Hematopoietic multipotent progenitor cell treated with erythropoietin and hydrocortisone succinate and interleukin-3 and kit ligand, for 4 days (in vitro differentiated cells): ENCODE measurements around the gene RDH16.
"Not testable (repeated sequence)": the region's sequence is repeated elsewhere in the genome, so short reads cannot be mapped to it uniquely, and the experiment has no call there.

Experiments used
- DNase-seq: peaks from one replicate; pipeline ENCODE4 v3.0.0-alpha.2; 2015

The RDH16 gene

GRCh38 chr12:56953314-56953713 lies 4.1 kb downstream of the RDH16 start:
- no peak for DNase-seq

GRCh38 chr12:56951582-56952339 lies 5.6 kb downstream of the RDH16 start:
- DNase-seq = no peak

GRCh38 chr12:56948881-56949280 lies 8.5 kb downstream of the RDH16 start:
- no peak for DNase-seq

- DNase-seq = no peak
Measured at GRCh38 chr12:56948457-56948777, 9.0 kb downstream of the RDH16 start.

GRCh38 chr12:56947633-56948456 lies 9.6 kb downstream of the RDH16 start:
- DNase-seq = peak; percentile 48

GRCh38 chr12:56943878-56944277 lies 13.5 kb downstream of the RDH16 start:
- DNase-seq = no peak

- not testable (repeated sequence) for DNase-seq
Measured at GRCh38 chr12:56943374-56943773, 14.0 kb downstream of the RDH16 start.

GRCh38 chr12:56941299-56942017 lies 15.9 kb downstream of the RDH16 start:
- DNase-seq = peak; percentile 80

GRCh38 chr12:56940942-56941298 lies 16.5 kb downstream of the RDH16 start:
- DNase-seq = not testable (repeated sequence)

- DNase-seq = no peak
Measured at GRCh38 chr12:56935752-56936151, 21.7 kb downstream of the RDH16 start.

GRCh38 chr12:56935157-56935556 lies 22.3 kb downstream of the RDH16 start:
- no peak for DNase-seq

- no peak for DNase-seq
Measured at GRCh38 chr12:56933826-56934625, 23.4 kb downstream of the RDH16 start, which contains the start of gene SDR9C7. Gene SDR9C7 (minus strand): TSS chr12:56934408. CDS start chr12:56934261, 147 bp downstream.

- DNase-seq = peak; percentile 31
Measured at GRCh38 chr12:56932867-56933266, 24.5 kb downstream of the RDH16 start.

- DNase-seq = peak; percentile 18
Measured at GRCh38 chr12:56932146-56932545, 25.3 kb downstream of the RDH16 start.

GRCh38 chr12:56931474-56931978 lies 25.9 kb downstream of the RDH16 start:
- peak; percentile 96 for DNase-seq

- no peak for DNase-seq
Measured at GRCh38 chr12:56930241-56930640, 27.2 kb downstream of the RDH16 start.

GRCh38 chr12:56929780-56930179 lies 27.6 kb downstream of the RDH16 start:
- DNase-seq = no peak

- DNase-seq = peak; percentile 62
Measured at GRCh38 chr12:56928262-56928661, 29.1 kb downstream of the RDH16 start.

- no peak for DNase-seq
Measured at GRCh38 chr12:56927281-56927680, 30.1 kb downstream of the RDH16 start.

- peak; percentile 84 for DNase-seq
Measured at GRCh38 chr12:56922031-56922430, 35.4 kb downstream of the RDH16 start.

- DNase-seq = no peak
Measured at GRCh38 chr12:56921346-56921745, 36.1 kb downstream of the RDH16 start.

GRCh38 chr12:56918139-56918538 lies 39.3 kb downstream of the RDH16 start:
- DNase-seq = not testable (repeated sequence)

GRCh38 chr12:56916996-56917333 lies 40.4 kb downstream of the RDH16 start:
- no peak for DNase-seq
